Body of pancreas (tissue), 4 donors: Measurements from ENCODE around the gene MAGI1. TPM values are rescaled to one million over a fixed set of nuclear protein-coding genes. Genes with fewer than 3 reads are reported as not detected.

Experiments used
- ATAC-seq: fragments of 150-250 bp; one replicate; pipeline ENCODE4 v1.9.1; 2016
- DNase-seq, 4 donors: peaks; one replicate each; pipeline ENCODE4 v3.0.0-alpha.2; 2019
- H3K27ac ChIP-seq, 4 donors: fragments of 200-600 bp; sonication (generic); 1 replicate in 3 of 4; 2 replicates in 1 of 4; pipeline versions ENCODE4 v1.5.1 to v1.6.1; 2016 to 2019; ENCODE audit warnings: mild to moderate bottlenecking in 1 of 4, mixed read lengths in 1 of 4, moderate library complexity in 1 of 4
- H3K27me3 ChIP-seq, 2 donors: fragments of 200-600 bp; sonication (generic); one replicate each; pipeline ENCODE4 v1.6.0; 2016; ENCODE audit warnings: mild to moderate bottlenecking in 1 of 2
- H3K36me3 ChIP-seq, 2 donors: fragments of 200-600 bp; sonication (generic); replicated peaks in 1 of 2; 2 replicates each; pipeline ENCODE4 v1.5.1; 2016; ENCODE audit warnings: low read depth in 2 of 2; ENCODE audit not compliant: insufficient read depth in 1 of 2
- H3K4me1 ChIP-seq: fragments of 200-600 bp; sonication (generic); one replicate; pipeline ENCODE4 v1.6.0; 2016
- H3K4me3 ChIP-seq, 2 donors: fragments of 200-600 bp; sonication (generic); 1 replicate in 1 of 2; 2 replicates in 1 of 2; pipeline ENCODE4 v1.5.1; 2016 to 2019
- H3K9me3 ChIP-seq, 3 donors: fragments of 200-600 bp; sonication (generic); 1 replicate in 2 of 3; 2 replicates in 1 of 3; pipeline ENCODE4 v1.5.1; 2016
- CTCF ChIP-seq, 7 experiments: fragments of 450-650 bp in 4 of 7; fragments of 200-600 bp in 3 of 7; sonication (generic) in 3 of 7; IDR thresholded peaks; one replicate each; pipeline ENCODE4 v1.5.1; 2016 to 2019; ENCODE audit warnings: antibody characterized with exemption in 7 of 7
- POLR2A ChIP-seq, 3 donors: fragments of 450-650 bp; IDR thresholded peaks; one replicate each; pipeline ENCODE4 v1.6.1; 2016; ENCODE audit warnings: antibody characterized with exemption in 3 of 3, mild to moderate bottlenecking in 2 of 3
- WGBS, 2 donors: methylation state at CpG; one replicate each; pipeline ENCODE4 v1.1.5; 2017; 5-methylcytosine and 5-hydroxymethylcytosine counted together
- intact Hi-C: fragments of 100-400 bp; cut with DNase I; formaldehyde crosslinking; loops from one replicate; pipeline ENCODE4 v1.15.1; 2023
- total RNA-seq, 2 donors: library from RNA; depleted of rRNA; stranded (reverse); fragments of >200 nt; gene quantifications; one replicate each; pipeline ENCODE4 v1.1.0, GENCODE V29; 2016

Gene MAGI1
- total RNA-seq, 2 donors from 2014 or later = 44.2 to 63.6 TPM

- H3K4me3 ChIP-seq = no peak overlapping the region
- H3K4me1 ChIP-seq = no peaks in the 10 kb centered on the region
- ATAC-seq (no peak), DNase-seq (no peak)
- H3K27me3 ChIP-seq = no peaks in the 10 kb centered on the region
- TF ChIP-seq POLR2A (IDR thresholded peaks at IDR 0.05) (no peak), CTCF (IDR thresholded peaks at IDR 0.05) (no peak)
- no peaks in the 10 kb centered on the region for H3K9me3 ChIP-seq
- intact Hi-C loops = no loop called here
- H3K27ac ChIP-seq = no peak overlapping the region
- 73 to 89% methylated on average over 70 to 73 of the region's 74 CpGs for WGBS, 2 donors
- H3K36me3 ChIP-seq = peaks cover 0 to 3% of the 10 kb centered on the region in 2 donors
Observed at GRCh38 chr3:65356331-65357248, 682.1 kb downstream of the MAGI1 start.

GRCh38 chr3:65354880-65355279 lies 683.8 kb downstream of the MAGI1 start:
- intact Hi-C loops = no loop called here
- Histone ChIP-seq H3K4me1 (no peaks in the 10 kb centered on the region), H3K9me3 (no peaks in the 10 kb centered on the region), H3K36me3 (no peaks in the 10 kb centered on the region), H3K27me3 (no peaks in the 10 kb centered on the region), H3K4me3 (no peak overlapping the region), H3K27ac (no peak overlapping the region)
- DNase-seq (no peak), ATAC-seq (no peak)
- no peak for TF ChIP-seq CTCF (IDR thresholded peaks at IDR 0.05)
- TF ChIP-seq POLR2A (IDR thresholded peaks at IDR 0.05) = no peak
- WGBS, 2 donors = 92 to 93% methylated on average over 4 of the region's 4 CpGs

GRCh38 chr3:65352951-65353350 lies 685.8 kb downstream of the MAGI1 start:
- no peaks in the 10 kb centered on the region for H3K4me1 ChIP-seq
- TF ChIP-seq CTCF (IDR thresholded peaks at IDR 0.05) (no peak), POLR2A (IDR thresholded peaks at IDR 0.05) (no peak)
- no peaks in the 10 kb centered on the region for H3K36me3 ChIP-seq
- 73 to 78% methylated on average over 2 of the region's 2 CpGs for WGBS, 2 donors
- no peak overlapping the region for H3K27ac ChIP-seq
- ATAC-seq (no peak), DNase-seq (no peak)
- H3K27me3 ChIP-seq = no peaks in the 10 kb centered on the region
- no peak overlapping the region for H3K4me3 ChIP-seq
- H3K9me3 ChIP-seq = no peaks in the 10 kb centered on the region
- intact Hi-C loops = no loop called here

GRCh38 chr3:65351753-65352152 lies 687.0 kb downstream of the MAGI1 start:
- WGBS, 2 donors = 82 to 90% methylated on average over 4 of the region's 4 CpGs

More at GRCh38 chr3:65351753-65352152, 687.0 kb downstream of the MAGI1 start:
- TF ChIP-seq POLR2A (IDR thresholded peaks at IDR 0.05) (no peak), CTCF (IDR thresholded peaks at IDR 0.05) (no peak)
- Histone ChIP-seq H3K27ac (no peak overlapping the region), H3K27me3 (no peaks in the 10 kb centered on the region), H3K36me3 (no peaks in the 10 kb centered on the region), H3K4me1 (no peaks in the 10 kb centered on the region), H3K4me3 (no peak overlapping the region), H3K9me3 (no peaks in the 10 kb centered on the region)
- intact Hi-C loops = no loop called here
- DNase-seq = no peak
- no peak for ATAC-seq
